ENCODE measurements around the gene ZNF543.
"Not testable (repeated sequence)": the region's sequence is repeated elsewhere in the genome, so short reads cannot be mapped to it uniquely, and the experiment has no call there.

ZNF543 gene

GRCh38 chr19:57320180-57321084, at the start of gene ZNF543:
ZNF543 (plus strand) TSS chr19:57320472; CDS start chr19:57320854, 382 bp downstream.
- peak; percentile 74 to 80 (median 78) for DNase-seq

GRCh38 chr19:57271280-57271679, 49.0 kb upstream of the ZNF543 start:
- no peak for DNase-seq

GRCh38 chr19:57273014-57273413, 47.3 kb upstream of the ZNF543 start:
- no peak for DNase-seq

GRCh38 chr19:57276430-57276829, 43.8 kb upstream of the ZNF543 start:
- no peak for DNase-seq

GRCh38 chr19:57278481-57278880, 41.8 kb upstream of the ZNF543 start:
- not testable (repeated sequence) for DNase-seq

GRCh38 chr19:57279418-57280164, 40.7 kb upstream of the ZNF543 start:
- peak; percentile 50 to 61 (median 52) for DNase-seq

GRCh38 chr19:57280165-57280961, 39.9 kb upstream of the ZNF543 start, which contains the start of gene ZNF460:
ZNF460 (plus strand) TSS chr19:57280485; CDS start chr19:57280807, 322 bp downstream.
- peak; percentile 88 to 94 (median 90) for DNase-seq

- peak in 1 of 4 experiments; percentile 3 for DNase-seq
Measured at GRCh38 chr19:57280962-57281400, 39.3 kb upstream of the ZNF543 start.

- no peak for DNase-seq
Measured at GRCh38 chr19:57282011-57282643, 38.1 kb upstream of the ZNF543 start.

GRCh38 chr19:57288373-57288772, 31.9 kb upstream of the ZNF543 start:
- DNase-seq = no peak

GRCh38 chr19:57290970-57291369, 29.3 kb upstream of the ZNF543 start:
- DNase-seq = no peak

GRCh38 chr19:57292547-57292946, 27.7 kb upstream of the ZNF543 start:
- no peak for DNase-seq

- no peak for DNase-seq
Measured at GRCh38 chr19:57293719-57294118, 26.6 kb upstream of the ZNF543 start.

- DNase-seq = no peak
Measured at GRCh38 chr19:57302020-57302465, 18.2 kb upstream of the ZNF543 start.

GRCh38 chr19:57302727-57303401, 17.4 kb upstream of the ZNF543 start:
- no peak for DNase-seq

GRCh38 chr19:57305056-57305455, 15.2 kb upstream of the ZNF543 start:
- DNase-seq = no peak

- no peak for DNase-seq
Measured at GRCh38 chr19:57308514-57308913, 11.8 kb upstream of the ZNF543 start.

GRCh38 chr19:57310792-57311191, 9.5 kb upstream of the ZNF543 start:
- no peak for DNase-seq

GRCh38 chr19:57314146-57314545, 6.1 kb upstream of the ZNF543 start:
- no peak for DNase-seq

GRCh38 chr19:57317503-57317902, 2.8 kb upstream of the ZNF543 start:
- DNase-seq = no peak

GRCh38 chr19:57319869-57320179, 448 bp upstream of the ZNF543 start:
- DNase-seq = no peak

GRCh38 chr19:57321116-57321515, 844 bp downstream of the ZNF543 start:
- no peak for DNase-seq
